ENCODE data around the gene LRCH1.

Gene LRCH1

GRCh38 chr13:46552303-46552682 is 677 bp upstream of the LRCH1 start:
- TF ChIP-seq, protein P1, sequence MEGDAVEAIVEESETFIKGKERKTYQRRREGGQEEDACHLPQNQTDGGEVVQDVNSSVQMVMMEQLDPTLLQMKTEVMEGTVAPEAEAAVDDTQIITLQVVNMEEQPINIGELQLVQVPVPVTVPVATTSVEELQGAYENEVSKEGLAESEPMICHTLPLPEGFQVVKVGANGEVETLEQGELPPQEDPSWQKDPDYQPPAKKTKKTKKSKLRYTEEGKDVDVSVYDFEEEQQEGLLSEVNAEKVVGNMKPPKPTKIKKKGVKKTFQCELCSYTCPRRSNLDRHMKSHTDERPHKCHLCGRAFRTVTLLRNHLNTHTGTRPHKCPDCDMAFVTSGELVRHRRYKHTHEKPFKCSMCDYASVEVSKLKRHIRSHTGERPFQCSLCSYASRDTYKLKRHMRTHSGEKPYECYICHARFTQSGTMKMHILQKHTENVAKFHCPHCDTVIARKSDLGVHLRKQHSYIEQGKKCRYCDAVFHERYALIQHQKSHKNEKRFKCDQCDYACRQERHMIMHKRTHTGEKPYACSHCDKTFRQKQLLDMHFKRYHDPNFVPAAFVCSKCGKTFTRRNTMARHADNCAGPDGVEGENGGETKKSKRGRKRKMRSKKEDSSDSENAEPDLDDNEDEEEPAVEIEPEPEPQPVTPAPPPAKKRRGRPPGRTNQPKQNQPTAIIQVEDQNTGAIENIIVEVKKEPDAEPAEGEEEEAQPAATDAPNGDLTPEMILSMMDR (conservative IDR thresholded peaks at IDR 0.05; ENCODE audit: control insufficient read depth, insufficient read depth, low read depth, low read length): no peak
- peak overlapping the region; percentile 86 for H3K4me3 ChIP-seq (ENCODE audit: control insufficient read depth, low read depth, low read length)
- no peak for DNase-seq (ENCODE audit: low read depth)

DNA sequence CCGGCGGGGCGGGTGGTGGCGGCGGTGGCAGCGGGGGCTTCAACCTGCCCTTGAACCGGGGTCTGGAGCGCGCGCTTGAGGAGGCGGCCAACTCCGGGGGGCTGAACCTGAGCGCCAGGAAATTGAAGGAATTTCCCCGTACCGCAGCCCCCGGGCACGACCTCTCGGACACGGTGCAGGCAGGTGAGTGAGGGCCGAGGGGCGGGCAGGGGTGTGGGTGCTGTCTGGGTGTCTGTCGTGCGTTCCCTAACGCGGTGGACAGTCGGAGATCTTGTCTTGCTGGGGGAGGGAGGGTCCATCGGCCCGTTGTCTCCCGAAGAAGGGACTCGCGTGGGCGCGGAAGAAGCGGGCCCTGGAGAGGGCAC is 533 bp downstream of the LRCH1 start:
- TF ChIP-seq, protein P1 (conservative IDR thresholded peaks at IDR 0.05; ENCODE audit: control insufficient read depth, insufficient read depth, low read depth, low read length): no peak
- H3K4me3 ChIP-seq (ENCODE audit: control insufficient read depth, low read depth, low read length): peak overlapping the region; percentile 86
- no peak for DNase-seq (ENCODE audit: low read depth)

- peak; percentile 84 for DNase-seq (ENCODE audit: low read depth)
- peak overlapping the region; percentile 86 for H3K4me3 ChIP-seq (ENCODE audit: control insufficient read depth, low read depth, low read length)
- TF ChIP-seq, protein P1 (conservative IDR thresholded peaks at IDR 0.05; ENCODE audit: control insufficient read depth, insufficient read depth, low read depth, low read length): peak; percentile 7
Measured at GRCh38 chr13:46553886-46554858, 1.2 kb downstream of the LRCH1 start.

GRCh38 chr13:46554951-46555350 is 2.0 kb downstream of the LRCH1 start:
- peak; percentile 22 for DNase-seq (ENCODE audit: low read depth)
- H3K4me3 ChIP-seq (ENCODE audit: control insufficient read depth, low read depth, low read length): peak overlapping the region; percentile 86
- TF ChIP-seq, protein P1 (conservative IDR thresholded peaks at IDR 0.05; ENCODE audit: control insufficient read depth, insufficient read depth, low read depth, low read length): no peak

GRCh38 chr13:46555722-46556417 is 2.9 kb downstream of the LRCH1 start:
- no peak for DNase-seq (ENCODE audit: low read depth)
- H3K4me3 ChIP-seq (ENCODE audit: control insufficient read depth, low read depth, low read length): no peak overlapping the region
- TF ChIP-seq, protein P1 (conservative IDR thresholded peaks at IDR 0.05; ENCODE audit: control insufficient read depth, insufficient read depth, low read depth, low read length): no peak

- H3K4me3 ChIP-seq (ENCODE audit: control insufficient read depth, low read depth, low read length): no peak overlapping the region
- no peak for DNase-seq (ENCODE audit: low read depth)
- TF ChIP-seq, protein P1 (conservative IDR thresholded peaks at IDR 0.05; ENCODE audit: control insufficient read depth, insufficient read depth, low read depth, low read length): no peak
Measured at GRCh38 chr13:46556418-46556779, 3.4 kb downstream of the LRCH1 start.

All from fibroblast of mammary gland (primary cell).